GM12873 (cell line): ENCODE measurements around the gene SPIB.

Experiments
- TF ChIP-seq, protein P1 (sequence below): IDR thresholded peaks from 2 replicates; pipeline ENCODE4 v1.5.1; 2012; ENCODE audit warnings: low read depth, mild to moderate bottlenecking, moderate library complexity, low read length, control low read depth; ENCODE audit not compliant: insufficient read depth; ENCODE audit errors: missing control alignments

The SPIB gene

DNA sequence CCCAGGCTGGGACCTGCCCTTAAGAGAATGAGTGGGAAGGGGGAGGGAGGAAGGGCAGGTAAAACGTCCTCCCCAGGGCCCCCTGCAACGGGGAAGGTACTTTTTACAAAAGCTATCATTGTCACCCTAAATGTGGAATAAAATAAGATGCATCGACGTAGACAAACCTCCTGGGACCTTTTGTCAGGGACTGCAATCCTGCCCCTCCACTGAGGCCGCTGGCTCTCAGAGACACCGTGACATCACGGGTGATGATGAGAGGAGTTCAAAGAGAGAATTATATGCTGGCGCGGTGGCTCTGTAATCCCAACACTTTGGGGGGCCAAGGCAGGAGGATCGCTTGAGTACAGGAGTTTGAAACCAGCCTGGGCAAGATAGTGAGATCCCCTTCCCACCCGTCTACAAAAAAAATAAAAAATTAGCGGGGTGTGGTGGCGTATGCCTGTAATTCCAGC, 12.2 kb downstream of the SPIB start:
- TF ChIP-seq, protein P1, sequence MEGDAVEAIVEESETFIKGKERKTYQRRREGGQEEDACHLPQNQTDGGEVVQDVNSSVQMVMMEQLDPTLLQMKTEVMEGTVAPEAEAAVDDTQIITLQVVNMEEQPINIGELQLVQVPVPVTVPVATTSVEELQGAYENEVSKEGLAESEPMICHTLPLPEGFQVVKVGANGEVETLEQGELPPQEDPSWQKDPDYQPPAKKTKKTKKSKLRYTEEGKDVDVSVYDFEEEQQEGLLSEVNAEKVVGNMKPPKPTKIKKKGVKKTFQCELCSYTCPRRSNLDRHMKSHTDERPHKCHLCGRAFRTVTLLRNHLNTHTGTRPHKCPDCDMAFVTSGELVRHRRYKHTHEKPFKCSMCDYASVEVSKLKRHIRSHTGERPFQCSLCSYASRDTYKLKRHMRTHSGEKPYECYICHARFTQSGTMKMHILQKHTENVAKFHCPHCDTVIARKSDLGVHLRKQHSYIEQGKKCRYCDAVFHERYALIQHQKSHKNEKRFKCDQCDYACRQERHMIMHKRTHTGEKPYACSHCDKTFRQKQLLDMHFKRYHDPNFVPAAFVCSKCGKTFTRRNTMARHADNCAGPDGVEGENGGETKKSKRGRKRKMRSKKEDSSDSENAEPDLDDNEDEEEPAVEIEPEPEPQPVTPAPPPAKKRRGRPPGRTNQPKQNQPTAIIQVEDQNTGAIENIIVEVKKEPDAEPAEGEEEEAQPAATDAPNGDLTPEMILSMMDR: no peak

DNA sequence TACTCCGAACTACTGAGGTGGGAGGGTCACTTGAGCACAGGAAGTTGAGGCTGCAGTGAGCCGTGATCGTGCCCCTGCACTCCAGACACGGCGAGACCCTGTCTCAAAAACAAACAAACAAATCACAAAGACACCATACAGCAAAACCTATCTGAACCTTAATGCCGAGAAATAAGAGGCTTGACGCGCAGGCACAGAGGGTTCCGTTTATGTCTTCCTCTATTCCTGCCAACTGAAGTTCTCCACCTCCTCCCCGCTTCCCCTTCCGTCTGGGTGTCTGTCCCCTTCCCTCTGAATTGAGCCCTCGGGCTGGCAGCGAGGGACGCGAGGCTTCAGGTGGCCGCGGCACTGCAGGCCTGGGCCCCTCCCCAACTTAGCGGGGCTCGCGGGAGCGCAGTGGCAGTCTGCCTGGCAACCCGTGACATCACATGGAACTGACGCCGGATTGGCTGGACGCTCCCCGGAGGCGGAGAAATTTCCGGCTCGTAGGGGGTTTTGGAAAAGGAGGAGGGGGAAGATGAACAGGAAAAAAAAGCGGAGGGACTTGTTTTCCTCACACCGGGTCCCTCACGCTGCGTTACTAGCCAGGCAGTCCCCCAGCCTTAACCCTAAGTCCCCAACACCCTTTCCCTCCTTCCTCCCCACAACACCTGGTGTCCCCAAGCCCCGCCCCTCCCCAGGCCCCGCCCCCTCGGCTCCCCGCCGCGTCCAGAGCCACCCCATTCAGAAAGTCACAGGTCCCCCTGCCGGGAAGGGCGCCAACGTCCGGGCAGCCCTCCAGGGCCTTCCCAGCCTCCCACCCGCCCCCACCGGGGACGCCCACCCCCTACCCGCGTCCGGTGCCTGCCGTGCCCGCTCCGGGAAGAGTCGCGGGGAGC, 12.8 kb downstream of the SPIB start:
- TF ChIP-seq, protein P1: no peak

DNA sequence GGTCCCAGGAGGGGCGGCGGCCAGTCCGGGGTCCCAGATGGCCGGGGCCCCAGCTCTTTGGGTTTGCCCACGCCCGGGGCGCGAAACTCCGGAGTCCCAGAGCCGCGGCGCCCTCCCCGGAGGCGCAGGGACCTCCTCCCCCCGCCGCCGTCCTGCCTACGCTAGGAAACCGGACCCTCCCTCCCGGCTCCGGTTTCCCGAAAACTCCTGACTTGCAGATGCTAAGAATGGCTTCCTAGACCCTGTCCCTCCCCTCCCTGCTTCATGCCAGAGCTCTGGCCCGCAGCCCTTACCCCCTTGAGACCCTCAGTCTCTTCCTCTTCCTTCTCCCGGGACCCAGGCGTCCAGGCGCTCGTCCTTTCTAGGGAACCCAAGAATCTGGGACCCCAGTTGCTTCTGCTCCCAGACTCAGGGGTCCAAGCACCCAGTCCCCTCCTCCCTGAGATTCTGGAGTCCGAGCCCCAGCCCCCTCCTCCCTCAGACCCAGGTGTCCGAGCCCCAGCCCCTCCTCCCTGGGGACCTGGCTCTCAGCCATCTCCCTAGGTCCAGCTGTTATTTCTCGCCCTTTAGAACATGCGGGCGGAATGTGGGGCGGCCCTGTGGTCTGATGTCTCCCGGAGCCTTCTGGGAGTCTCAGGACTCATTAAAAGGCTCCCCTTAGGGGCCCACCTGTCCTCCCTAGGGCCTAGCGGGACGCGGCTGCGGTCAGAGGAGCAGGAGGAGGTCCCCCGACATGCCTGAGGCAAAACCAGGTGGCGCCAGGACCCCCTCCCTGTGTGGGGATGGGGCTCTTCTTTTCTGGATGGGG, 13.7 kb downstream of the SPIB start, which contains the start of gene MYBPC2:
MYBPC2 (plus strand) TSS at position 672 of the 808 bp plus-strand sequence; CDS start at position 734, 62 bp downstream.
- TF ChIP-seq, protein P1: no peak

DNA sequence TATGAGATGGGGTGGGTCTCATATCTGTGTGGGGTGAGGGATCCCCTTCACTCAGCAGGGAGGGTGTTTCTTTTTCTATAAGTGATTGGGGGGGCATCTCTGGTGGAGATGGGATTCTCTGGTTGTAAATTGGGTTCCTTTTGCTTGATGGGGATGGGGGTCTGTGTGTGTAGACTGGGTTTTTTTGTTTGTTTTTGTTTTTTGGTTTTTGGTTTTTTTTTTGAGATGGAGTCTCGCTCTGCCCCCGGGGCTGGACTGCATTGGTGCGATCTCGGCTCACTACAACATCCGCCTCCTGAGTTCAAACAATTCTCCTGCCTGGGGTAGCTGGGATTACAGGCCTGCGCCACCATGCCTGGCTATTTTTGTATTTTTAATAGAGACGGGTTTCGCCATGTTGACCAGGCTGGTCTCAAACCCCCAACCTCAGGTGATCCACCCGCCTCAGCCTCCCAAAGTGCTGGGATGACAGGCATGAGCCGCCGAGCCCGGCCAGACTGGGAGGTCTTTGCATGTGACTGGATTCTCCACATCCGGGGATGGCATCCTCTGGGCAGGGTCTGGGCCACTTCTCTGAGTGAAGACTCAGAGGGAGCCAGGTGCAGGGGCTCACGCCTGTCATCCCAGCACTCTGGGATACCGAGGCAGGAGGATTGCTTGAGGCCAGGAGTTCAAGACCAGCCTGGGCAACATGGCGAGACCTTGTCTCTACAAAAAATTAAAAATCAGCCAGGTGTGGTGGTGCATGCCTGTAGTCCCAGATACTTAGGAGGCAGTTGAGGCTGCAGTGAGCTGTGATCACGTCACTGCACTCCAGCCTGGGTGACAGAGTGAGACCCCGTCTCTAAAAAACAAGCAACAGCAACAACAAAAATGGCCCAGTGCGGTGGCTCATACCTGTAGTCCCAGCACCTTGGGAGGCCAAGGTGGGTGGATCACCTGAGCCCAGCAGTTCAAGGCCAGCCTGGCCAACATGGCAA, 14.8 kb downstream of the SPIB start:
- TF ChIP-seq, protein P1: no peak

DNA sequence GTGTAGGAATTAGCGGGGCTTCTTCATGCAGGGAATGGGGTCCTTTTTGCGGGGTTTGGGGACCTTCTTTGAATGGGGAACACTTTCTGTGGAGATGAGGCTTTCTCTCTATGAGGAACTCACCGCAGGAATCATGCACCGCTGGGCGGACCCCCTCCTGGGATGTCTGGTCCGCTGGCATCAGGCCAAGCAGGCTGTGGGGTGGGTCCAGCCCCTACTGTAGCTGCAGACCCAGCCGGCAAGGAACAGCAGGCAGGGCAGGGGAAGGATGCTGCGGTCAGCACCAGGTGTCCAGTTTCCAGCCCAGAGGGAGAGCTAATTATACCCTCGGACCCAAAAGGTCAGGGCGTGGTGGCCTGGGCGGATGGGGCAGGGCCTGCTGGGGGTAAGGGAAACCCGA, 15.8 kb downstream of the SPIB start:
- TF ChIP-seq, protein P1: no peak

DNA sequence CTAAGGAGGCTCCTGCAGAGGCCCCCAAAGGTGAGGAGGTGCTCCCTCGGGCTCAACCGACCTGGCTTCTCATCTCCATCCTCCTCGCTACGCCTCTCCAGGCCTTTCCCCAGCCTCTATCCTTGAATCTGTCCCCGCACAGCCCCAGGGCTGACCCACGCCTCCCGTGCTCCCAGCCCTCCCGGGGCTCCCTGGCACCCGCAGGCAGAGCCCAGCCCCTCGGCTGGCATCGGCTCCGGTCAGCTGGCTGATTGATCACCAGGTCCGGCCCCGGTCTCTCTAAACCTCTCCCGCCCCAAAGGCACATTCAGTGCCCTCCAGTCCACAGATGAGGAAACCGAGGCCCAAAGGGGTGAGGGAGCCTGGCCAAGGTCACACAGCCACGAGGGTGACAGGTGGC, 16.5 kb downstream of the SPIB start:
- TF ChIP-seq, protein P1: no peak
